ENCODE measurements around the gene MCCC1. TPM values are rescaled to one million over a fixed set of nuclear protein-coding genes. Genes with fewer than 3 reads are reported as not detected.

Gene MCCC1
- total RNA-seq, 1 experiment from 2014 or later: 12.6 TPM

DNA sequence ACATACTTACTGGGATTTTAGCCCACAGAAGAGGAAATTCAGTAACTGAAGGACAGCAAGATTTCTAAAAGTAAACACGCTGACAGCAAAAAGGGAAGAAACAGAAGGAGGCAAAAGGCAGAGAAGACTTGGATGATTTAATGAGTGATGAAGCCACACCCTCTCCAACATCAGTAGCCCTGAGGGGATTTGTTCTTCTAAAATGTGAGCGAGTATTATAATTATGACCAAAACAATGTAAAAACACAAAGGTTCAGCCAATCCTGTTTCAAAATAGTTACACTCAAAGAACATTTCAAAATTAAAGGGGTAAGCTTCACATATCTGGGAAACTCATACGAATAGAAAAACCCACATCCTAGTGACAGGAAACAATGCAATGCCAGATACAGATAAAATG is 25.0 kb downstream of the MCCC1 start:
- no peaks in the 10 kb centered on the region for H3K79me2 ChIP-seq (ENCODE audit: insufficient read depth, low read length)
- no peaks in the 10 kb centered on the region for H4K20me1 ChIP-seq (ENCODE audit: insufficient read depth)
- H3K27ac ChIP-seq (ENCODE audit: low read depth, low read length): no peak overlapping the region
- no peak overlapping the region for H3K9ac ChIP-seq (ENCODE audit: low read length)
- H3K9me3 ChIP-seq (ENCODE audit: control insufficient read depth in 1 of 2, insufficient read depth in 1 of 2, low read depth in 1 of 2, low read length in 2 of 2): no peaks in the 10 kb centered on the region
- H3K4me3 ChIP-seq (replicated peaks in 1 of 2; ENCODE audit: low read depth in 1 of 2, low read length in 2 of 2): no peak overlapping the region
- ATAC-seq: peak; percentile 27; the same call in 1 of the 2 replicates
- peaks cover 6 to 19% of the 10 kb centered on the region in 2 experiments; a peak in 3 of 4 replicates for H3K4me1 ChIP-seq (ENCODE audit: control insufficient read depth in 1 of 2, insufficient read depth in 2 of 2, low read length in 2 of 2)
- BruUV-seq (replicated peaks): no TSS peak
- ChIA-PET POLR2A (no interaction called here), CTCF (no interaction called here), RAD21 (ENCODE audit: low non-redundant PET in 1 of 2, low total read pairs in 2 of 2, uncharacterized antibody in 2 of 2, unreplicated experiment in 2 of 2) (no interaction called here)
- no peaks in the 10 kb centered on the region for H3K27me3 ChIP-seq (ENCODE audit: insufficient read depth, low read length)
- intact Hi-C loops (cut with micrococcal nuclease): no loop called here
- H3K4me2 ChIP-seq (ENCODE audit: low read length): peak overlapping the region; percentile 41
- no peak for DNase-seq (ENCODE audit: low read depth, low spot score)
- peaks cover 8 to 9% of the 10 kb centered on the region in 2 experiments; a peak in 2 of 4 replicates for H3K36me3 ChIP-seq (ENCODE audit: control insufficient read depth in 1 of 2, insufficient read depth in 2 of 2, low read length in 2 of 2)
- H3K9me2 ChIP-seq (ENCODE audit: insufficient read depth): no peaks in the 10 kb centered on the region
- TF ChIP-seq JUND (IDR thresholded peaks at IDR 0.05) (no peak), ELF1 (IDR thresholded peaks at IDR 0.05; ENCODE audit: borderline replicate concordance, low read depth) (no peak), YY1 (IDR thresholded peaks at IDR 0.05; ENCODE audit: extremely low read depth, insufficient replicate concordance, low read depth, low read length) (no peak), ATF3 (IDR thresholded peaks at IDR 0.05) (no peak), EZH2 (IDR thresholded peaks at IDR 0.05) (no peak), SIN3A (IDR thresholded peaks at IDR 0.05; ENCODE audit: low read depth) (no peak), FOSL1 (IDR thresholded peaks at IDR 0.05; ENCODE audit: low read depth) (no peak)
- no peak overlapping the region for H2AFZ ChIP-seq (ENCODE audit: low read depth, low read length, poor library complexity, severe bottlenecking)

DNA sequence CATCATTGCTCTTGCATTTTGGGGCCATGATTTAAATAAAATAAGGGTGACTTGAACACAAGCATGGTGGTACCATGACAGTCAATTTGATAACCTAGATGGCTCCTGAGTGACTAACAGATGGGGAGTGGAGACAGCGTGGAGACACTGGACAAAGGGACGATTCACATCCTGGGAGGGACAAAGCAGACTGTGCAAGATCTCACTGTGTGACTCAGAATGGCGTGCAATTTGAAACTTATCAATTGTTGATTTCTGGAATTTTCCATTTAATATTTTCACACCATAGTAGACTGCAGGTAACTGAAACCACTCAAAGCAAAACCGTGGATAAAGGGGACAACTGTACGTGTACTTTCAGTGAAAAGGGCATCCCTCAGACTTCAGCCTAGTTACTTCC is 25.5 kb downstream of the MCCC1 start:
- H3K36me3 ChIP-seq (ENCODE audit: control insufficient read depth in 1 of 2, insufficient read depth in 2 of 2, low read length in 2 of 2): peaks cover 9 to 10% of the 10 kb centered on the region in 2 experiments; a peak in 2 of 4 replicates
- no peak overlapping the region for H3K27ac ChIP-seq (ENCODE audit: low read depth, low read length)
- no peak overlapping the region for H3K4me3 ChIP-seq (replicated peaks in 1 of 2; ENCODE audit: low read depth in 1 of 2, low read length in 2 of 2)
- ATAC-seq: peak; percentile 86
- H3K4me1 ChIP-seq (ENCODE audit: control insufficient read depth in 1 of 2, insufficient read depth in 2 of 2, low read length in 2 of 2): peaks cover 6 to 19% of the 10 kb centered on the region in 2 experiments; a peak in 3 of 4 replicates
- no peaks in the 10 kb centered on the region for H4K20me1 ChIP-seq (ENCODE audit: insufficient read depth)
- H3K79me2 ChIP-seq (ENCODE audit: insufficient read depth, low read length): no peaks in the 10 kb centered on the region
- H3K4me2 ChIP-seq (ENCODE audit: low read length): peak overlapping the region; percentile 41
- H3K27me3 ChIP-seq (ENCODE audit: insufficient read depth, low read length): no peaks in the 10 kb centered on the region
- no peaks in the 10 kb centered on the region for H3K9me3 ChIP-seq (ENCODE audit: control insufficient read depth in 1 of 2, insufficient read depth in 1 of 2, low read depth in 1 of 2, low read length in 2 of 2)
- no TSS peak for BruUV-seq (replicated peaks)
- no peaks in the 10 kb centered on the region for H3K9me2 ChIP-seq (ENCODE audit: insufficient read depth)
- no peak overlapping the region for H3K9ac ChIP-seq (ENCODE audit: low read length)
- CTCF ChIA-PET: no interaction called here
- RAD21 ChIA-PET (ENCODE audit: low non-redundant PET in 1 of 2, low total read pairs in 2 of 2, uncharacterized antibody in 2 of 2, unreplicated experiment in 2 of 2): no interaction called here
- intact Hi-C loops (cut with micrococcal nuclease): no loop called here
- no peak overlapping the region for H2AFZ ChIP-seq (ENCODE audit: low read depth, low read length, poor library complexity, severe bottlenecking)
- DNase-seq (ENCODE audit: low read depth, low spot score): peak; percentile 68
- POLR2A ChIA-PET: no interaction called here
- TF ChIP-seq CEBPB (IDR thresholded peaks at IDR 0.05; ENCODE audit: low read depth) (no peak), SP1 (IDR thresholded peaks at IDR 0.05; ENCODE audit: low read depth) (peak; percentile 54; the same call in 1 of the 2 replicates), MAX (IDR thresholded peaks at IDR 0.05) (peak; percentile 31; the same call in 1 of the 2 replicates), CBX3 (IDR thresholded peaks at IDR 0.05; ENCODE audit: low read depth) (peak; percentile 55; the same call in 1 of the 2 replicates), SIN3A (IDR thresholded peaks at IDR 0.05; ENCODE audit: low read depth) (no peak), TCF7L2 (IDR thresholded peaks at IDR 0.05; ENCODE audit: borderline replicate concordance, extremely low read depth, insufficient read depth, insufficient read length) (no peak), POLR2AphosphoS5 (IDR thresholded peaks at IDR 0.05; ENCODE audit: low read depth, low read length) (no peak), ELF1 (IDR thresholded peaks at IDR 0.05; ENCODE audit: borderline replicate concordance, low read depth) (no peak), RAD21 (IDR thresholded peaks at IDR 0.05; ENCODE audit: low read depth) (no peak)
- TF ChIP-seq, protein P1, sequence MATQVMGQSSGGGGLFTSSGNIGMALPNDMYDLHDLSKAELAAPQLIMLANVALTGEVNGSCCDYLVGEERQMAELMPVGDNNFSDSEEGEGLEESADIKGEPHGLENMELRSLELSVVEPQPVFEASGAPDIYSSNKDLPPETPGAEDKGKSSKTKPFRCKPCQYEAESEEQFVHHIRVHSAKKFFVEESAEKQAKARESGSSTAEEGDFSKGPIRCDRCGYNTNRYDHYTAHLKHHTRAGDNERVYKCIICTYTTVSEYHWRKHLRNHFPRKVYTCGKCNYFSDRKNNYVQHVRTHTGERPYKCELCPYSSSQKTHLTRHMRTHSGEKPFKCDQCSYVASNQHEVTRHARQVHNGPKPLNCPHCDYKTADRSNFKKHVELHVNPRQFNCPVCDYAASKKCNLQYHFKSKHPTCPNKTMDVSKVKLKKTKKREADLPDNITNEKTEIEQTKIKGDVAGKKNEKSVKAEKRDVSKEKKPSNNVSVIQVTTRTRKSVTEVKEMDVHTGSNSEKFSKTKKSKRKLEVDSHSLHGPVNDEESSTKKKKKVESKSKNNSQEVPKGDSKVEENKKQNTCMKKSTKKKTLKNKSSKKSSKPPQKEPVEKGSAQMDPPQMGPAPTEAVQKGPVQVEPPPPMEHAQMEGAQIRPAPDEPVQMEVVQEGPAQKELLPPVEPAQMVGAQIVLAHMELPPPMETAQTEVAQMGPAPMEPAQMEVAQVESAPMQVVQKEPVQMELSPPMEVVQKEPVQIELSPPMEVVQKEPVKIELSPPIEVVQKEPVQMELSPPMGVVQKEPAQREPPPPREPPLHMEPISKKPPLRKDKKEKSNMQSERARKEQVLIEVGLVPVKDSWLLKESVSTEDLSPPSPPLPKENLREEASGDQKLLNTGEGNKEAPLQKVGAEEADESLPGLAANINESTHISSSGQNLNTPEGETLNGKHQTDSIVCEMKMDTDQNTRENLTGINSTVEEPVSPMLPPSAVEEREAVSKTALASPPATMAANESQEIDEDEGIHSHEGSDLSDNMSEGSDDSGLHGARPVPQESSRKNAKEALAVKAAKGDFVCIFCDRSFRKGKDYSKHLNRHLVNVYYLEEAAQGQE (IDR thresholded peaks at IDR 0.05; ENCODE audit: low read depth): no peak
- TF ChIP-seq, protein P2, sequence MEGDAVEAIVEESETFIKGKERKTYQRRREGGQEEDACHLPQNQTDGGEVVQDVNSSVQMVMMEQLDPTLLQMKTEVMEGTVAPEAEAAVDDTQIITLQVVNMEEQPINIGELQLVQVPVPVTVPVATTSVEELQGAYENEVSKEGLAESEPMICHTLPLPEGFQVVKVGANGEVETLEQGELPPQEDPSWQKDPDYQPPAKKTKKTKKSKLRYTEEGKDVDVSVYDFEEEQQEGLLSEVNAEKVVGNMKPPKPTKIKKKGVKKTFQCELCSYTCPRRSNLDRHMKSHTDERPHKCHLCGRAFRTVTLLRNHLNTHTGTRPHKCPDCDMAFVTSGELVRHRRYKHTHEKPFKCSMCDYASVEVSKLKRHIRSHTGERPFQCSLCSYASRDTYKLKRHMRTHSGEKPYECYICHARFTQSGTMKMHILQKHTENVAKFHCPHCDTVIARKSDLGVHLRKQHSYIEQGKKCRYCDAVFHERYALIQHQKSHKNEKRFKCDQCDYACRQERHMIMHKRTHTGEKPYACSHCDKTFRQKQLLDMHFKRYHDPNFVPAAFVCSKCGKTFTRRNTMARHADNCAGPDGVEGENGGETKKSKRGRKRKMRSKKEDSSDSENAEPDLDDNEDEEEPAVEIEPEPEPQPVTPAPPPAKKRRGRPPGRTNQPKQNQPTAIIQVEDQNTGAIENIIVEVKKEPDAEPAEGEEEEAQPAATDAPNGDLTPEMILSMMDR (IDR thresholded peaks at IDR 0.05 in 2 of 3, conservative IDR thresholded peaks at IDR 0.05 in 1 of 3; ENCODE audit: borderline replicate concordance in 1 of 3, insufficient read depth in 1 of 3, low read depth in 2 of 3, low read length in 2 of 3): no peak
